ENCODE data around the gene PLCL1. TPM values are rescaled to one million over a fixed set of nuclear protein-coding genes. Genes with fewer than 3 reads are reported as not detected.

PLCL1 gene
- total RNA-seq, 1 donor from 2014 or later = 0.04 TPM

DNA sequence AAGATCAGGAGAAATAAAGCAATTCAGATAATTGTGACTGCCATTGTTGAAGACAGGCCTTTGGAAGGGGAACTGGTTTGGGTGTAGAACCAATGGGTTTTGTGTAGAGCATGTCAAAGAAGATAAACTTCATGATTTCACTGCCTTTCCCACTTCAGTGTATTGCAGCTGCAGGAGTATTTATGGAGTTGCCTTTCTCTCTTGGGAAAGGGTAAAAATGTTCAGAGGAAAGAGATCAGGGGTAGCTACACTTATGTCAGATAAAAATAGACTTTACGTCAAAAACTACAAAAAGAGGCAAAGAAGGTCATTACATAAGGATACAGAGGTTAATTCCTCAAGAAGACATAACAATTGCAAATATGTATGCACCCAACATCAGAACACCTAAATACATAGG is 249.4 kb downstream of the PLCL1 start:
- no peaks in the 10 kb centered on the region for H3K9me3 Mint-ChIP-seq
- ATAC-seq (ENCODE audit: low read depth) (no peak), DNase-seq (no peak)
- H3K4me1 Mint-ChIP-seq = no peaks in the 10 kb centered on the region
- ChIA-PET CTCF (no interaction called here), POLR2A (no interaction called here)
- no peaks in the 10 kb centered on the region for H3K36me3 Mint-ChIP-seq (ENCODE audit: low read depth)
- H3K27ac Mint-ChIP-seq = no peak overlapping the region
- no peak overlapping the region for H3K4me3 Mint-ChIP-seq
- H3K27me3 Mint-ChIP-seq = no peaks in the 10 kb centered on the region
- TF ChIP-seq, protein P1, sequence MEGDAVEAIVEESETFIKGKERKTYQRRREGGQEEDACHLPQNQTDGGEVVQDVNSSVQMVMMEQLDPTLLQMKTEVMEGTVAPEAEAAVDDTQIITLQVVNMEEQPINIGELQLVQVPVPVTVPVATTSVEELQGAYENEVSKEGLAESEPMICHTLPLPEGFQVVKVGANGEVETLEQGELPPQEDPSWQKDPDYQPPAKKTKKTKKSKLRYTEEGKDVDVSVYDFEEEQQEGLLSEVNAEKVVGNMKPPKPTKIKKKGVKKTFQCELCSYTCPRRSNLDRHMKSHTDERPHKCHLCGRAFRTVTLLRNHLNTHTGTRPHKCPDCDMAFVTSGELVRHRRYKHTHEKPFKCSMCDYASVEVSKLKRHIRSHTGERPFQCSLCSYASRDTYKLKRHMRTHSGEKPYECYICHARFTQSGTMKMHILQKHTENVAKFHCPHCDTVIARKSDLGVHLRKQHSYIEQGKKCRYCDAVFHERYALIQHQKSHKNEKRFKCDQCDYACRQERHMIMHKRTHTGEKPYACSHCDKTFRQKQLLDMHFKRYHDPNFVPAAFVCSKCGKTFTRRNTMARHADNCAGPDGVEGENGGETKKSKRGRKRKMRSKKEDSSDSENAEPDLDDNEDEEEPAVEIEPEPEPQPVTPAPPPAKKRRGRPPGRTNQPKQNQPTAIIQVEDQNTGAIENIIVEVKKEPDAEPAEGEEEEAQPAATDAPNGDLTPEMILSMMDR (IDR thresholded peaks at IDR 0.05) = no peak
- intact Hi-C loops (cut with micrococcal nuclease) = no loop called here

DNA sequence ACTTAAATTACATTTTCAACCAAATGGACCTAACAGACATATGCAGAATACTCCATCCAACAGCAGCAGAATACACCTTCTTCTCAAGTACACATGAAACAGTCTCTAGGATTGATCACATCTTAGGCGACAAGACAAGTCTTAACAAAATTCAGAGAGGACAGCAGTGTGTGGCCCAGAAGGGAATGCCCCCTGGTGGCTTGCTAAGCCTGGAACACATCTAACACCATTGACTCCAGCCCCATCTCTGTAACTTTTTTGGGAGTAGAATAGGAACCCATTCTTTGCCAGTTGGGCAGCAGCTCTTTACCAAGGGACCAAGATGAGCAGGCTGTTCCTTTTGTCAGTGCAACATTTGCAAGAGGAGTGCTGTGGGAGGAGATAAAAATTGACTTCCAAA is 249.9 kb downstream of the PLCL1 start:
- intact Hi-C loops (cut with micrococcal nuclease) = no loop called here
- no peaks in the 10 kb centered on the region for H3K36me3 Mint-ChIP-seq (ENCODE audit: low read depth)
- H3K27ac Mint-ChIP-seq = no peak overlapping the region
- ATAC-seq (ENCODE audit: low read depth) = no peak
- TF ChIP-seq, protein P1 (IDR thresholded peaks at IDR 0.05) = no peak
- no peak overlapping the region for H3K4me3 Mint-ChIP-seq
- H3K9me3 Mint-ChIP-seq = no peaks in the 10 kb centered on the region
- no peaks in the 10 kb centered on the region for H3K27me3 Mint-ChIP-seq
- H3K4me1 Mint-ChIP-seq = no peaks in the 10 kb centered on the region
- ChIA-PET CTCF (no interaction called here), POLR2A (no interaction called here)
- no peak for DNase-seq

DNA sequence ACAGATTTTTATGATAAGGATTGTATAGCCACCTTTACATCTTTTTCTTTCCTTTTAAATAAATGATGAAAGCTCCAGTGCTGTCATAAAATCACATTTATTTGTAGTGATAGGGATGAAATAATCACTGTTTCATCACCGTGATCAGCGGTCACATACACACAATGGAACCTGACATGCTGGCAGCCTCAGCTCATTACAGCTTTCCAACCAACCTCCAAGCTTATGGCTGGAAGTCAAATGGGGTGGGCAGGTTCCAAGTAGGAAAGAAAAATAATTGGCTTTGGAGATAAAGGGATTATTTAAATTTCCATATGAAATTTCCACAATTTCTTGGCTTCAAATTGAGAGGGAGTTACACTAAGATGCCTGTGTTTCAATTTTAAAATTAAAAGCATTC is 251.3 kb downstream of the PLCL1 start:
- H3K4me1 Mint-ChIP-seq = no peaks in the 10 kb centered on the region
- TF ChIP-seq, protein P1 (IDR thresholded peaks at IDR 0.05) = no peak
- CTCF ChIA-PET = no interaction called here
- H3K27ac Mint-ChIP-seq = no peak overlapping the region
- intact Hi-C loops (cut with micrococcal nuclease) = no loop called here
- no peaks in the 10 kb centered on the region for H3K36me3 Mint-ChIP-seq (ENCODE audit: low read depth)
- no peaks in the 10 kb centered on the region for H3K9me3 Mint-ChIP-seq
- POLR2A ChIA-PET = no interaction called here
- no peak overlapping the region for H3K4me3 Mint-ChIP-seq
- DNase-seq = no peak
- ATAC-seq (ENCODE audit: low read depth) = no peak
- H3K27me3 Mint-ChIP-seq = no peaks in the 10 kb centered on the region

DNA sequence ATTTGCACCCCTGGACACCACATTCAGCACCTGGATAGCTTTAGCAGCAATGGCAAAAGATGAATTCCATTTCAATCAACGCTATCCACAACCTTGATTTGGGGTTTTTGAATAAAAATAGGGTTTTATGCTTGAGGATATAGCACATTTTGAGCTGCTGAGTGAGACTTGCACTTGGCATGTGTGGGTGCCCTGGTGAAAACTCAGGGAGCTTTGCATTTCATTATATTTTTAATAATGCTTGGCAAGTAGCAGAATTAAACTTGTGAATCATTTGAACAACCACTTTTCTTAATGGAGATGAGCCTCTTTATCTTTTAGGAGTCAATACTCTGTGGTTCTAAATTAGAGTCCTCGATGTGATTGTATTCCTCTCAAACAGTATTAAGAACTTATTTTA is 252.4 kb downstream of the PLCL1 start:
- DNase-seq (no peak), ATAC-seq (ENCODE audit: low read depth) (no peak)
- POLR2A ChIA-PET = no interaction called here
- Mint-ChIP-seq H3K27ac (no peak overlapping the region), H3K4me1 (no peaks in the 10 kb centered on the region), H3K4me3 (no peak overlapping the region), H3K27me3 (no peaks in the 10 kb centered on the region), H3K9me3 (no peaks in the 10 kb centered on the region), H3K36me3 (ENCODE audit: low read depth) (no peaks in the 10 kb centered on the region)
- CTCF ChIA-PET = no interaction called here
- TF ChIP-seq, protein P1 (IDR thresholded peaks at IDR 0.05) = no peak
- intact Hi-C loops (cut with micrococcal nuclease) = no loop called here

GRCh38 chr2:198059800-198060199 is 255.4 kb downstream of the PLCL1 start:
- no peaks in the 10 kb centered on the region for H3K36me3 Mint-ChIP-seq (ENCODE audit: low read depth)
- POLR2A ChIA-PET = no interaction called here
- CTCF ChIA-PET = no interaction called here
- H3K4me3 Mint-ChIP-seq = no peak overlapping the region
- intact Hi-C loops (cut with micrococcal nuclease) = no loop called here
- no peaks in the 10 kb centered on the region for H3K9me3 Mint-ChIP-seq
- ATAC-seq (ENCODE audit: low read depth) (no peak), DNase-seq (no peak)
- H3K27me3 Mint-ChIP-seq = no peaks in the 10 kb centered on the region
- no peak overlapping the region for H3K27ac Mint-ChIP-seq
- TF ChIP-seq, protein P1 (IDR thresholded peaks at IDR 0.05) = no peak
- no peaks in the 10 kb centered on the region for H3K4me1 Mint-ChIP-seq

All from activated B cell treated with CpG ODN at 0.5 μM for 24 hours (primary cell).